Transverse colon (tissue), 4 donors: ENCODE measurements around the gene CCDC24.

Experiments used
- CTCF ChIP-seq, 5 experiments: fragments of 200-600 bp in 3 of 5; fragments of 450-650 bp in 2 of 5; sonication (generic) in 3 of 5; IDR thresholded peaks; 1 replicate in 2 of 5; 2 replicates in 3 of 5; pipeline ENCODE4 v1.5.1; 2016 to 2017; ENCODE audit warnings: antibody characterized with exemption in 5 of 5, inconsistent platforms in 3 of 5, mild to moderate bottlenecking in 2 of 5, moderate library complexity in 1 of 5
- EP300 ChIP-seq: sonication (generic); formaldehyde crosslinking; IDR thresholded peaks from one replicate; pipeline ENCODE4 v1.6.1; 2017; ENCODE audit warnings: antibody characterized with exemption, low read depth
- POLR2A ChIP-seq: fragments of 450-650 bp; IDR thresholded peaks from one replicate; pipeline ENCODE4 v1.6.1; 2016; ENCODE audit warnings: antibody characterized with exemption, mild to moderate bottlenecking, moderate library complexity
- POLR2AphosphoS5 ChIP-seq, 3 donors: sonication (generic); formaldehyde crosslinking; IDR thresholded peaks; one replicate each; pipeline ENCODE4 v1.6.1; 2016; ENCODE audit warnings: antibody characterized with exemption in 3 of 3

GRCh38 chr1:43958351-43959255, 32.8 kb upstream of the CCDC24 start:
- TF ChIP-seq CTCF (IDR thresholded peaks at IDR 0.05) (no peak), POLR2A (no peak), EP300 (no peak), POLR2AphosphoS5 (IDR thresholded peaks at IDR 0.05) (no peak)
